ENCODE measurements around the gene TSHZ2.

TSHZ2 gene

DNA sequence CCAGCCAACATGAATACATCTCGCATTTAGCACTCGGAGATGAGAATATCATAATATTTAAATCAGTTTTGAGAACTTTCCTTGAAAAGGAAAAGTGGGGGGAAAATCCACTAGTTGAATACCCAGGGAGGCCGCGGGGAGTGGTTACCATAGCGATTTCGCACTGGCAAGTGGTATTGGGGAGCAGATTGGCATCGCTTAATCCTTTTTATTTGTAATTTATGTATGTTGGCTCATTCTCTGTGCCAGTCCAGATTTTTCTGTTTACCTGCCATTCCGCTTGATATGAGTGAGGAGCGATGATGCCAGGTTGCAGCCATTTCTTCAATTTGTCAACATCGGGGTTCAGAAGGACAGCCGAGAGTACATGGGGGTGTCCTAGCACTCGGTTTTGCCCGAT, 329.7 kb downstream of the TSHZ2 start:
- H3K4me3 ChIP-seq (replicated peaks in 1 of 2; ENCODE audit: low read depth in 2 of 2, low read length in 2 of 2): no peak overlapping the region

DNA sequence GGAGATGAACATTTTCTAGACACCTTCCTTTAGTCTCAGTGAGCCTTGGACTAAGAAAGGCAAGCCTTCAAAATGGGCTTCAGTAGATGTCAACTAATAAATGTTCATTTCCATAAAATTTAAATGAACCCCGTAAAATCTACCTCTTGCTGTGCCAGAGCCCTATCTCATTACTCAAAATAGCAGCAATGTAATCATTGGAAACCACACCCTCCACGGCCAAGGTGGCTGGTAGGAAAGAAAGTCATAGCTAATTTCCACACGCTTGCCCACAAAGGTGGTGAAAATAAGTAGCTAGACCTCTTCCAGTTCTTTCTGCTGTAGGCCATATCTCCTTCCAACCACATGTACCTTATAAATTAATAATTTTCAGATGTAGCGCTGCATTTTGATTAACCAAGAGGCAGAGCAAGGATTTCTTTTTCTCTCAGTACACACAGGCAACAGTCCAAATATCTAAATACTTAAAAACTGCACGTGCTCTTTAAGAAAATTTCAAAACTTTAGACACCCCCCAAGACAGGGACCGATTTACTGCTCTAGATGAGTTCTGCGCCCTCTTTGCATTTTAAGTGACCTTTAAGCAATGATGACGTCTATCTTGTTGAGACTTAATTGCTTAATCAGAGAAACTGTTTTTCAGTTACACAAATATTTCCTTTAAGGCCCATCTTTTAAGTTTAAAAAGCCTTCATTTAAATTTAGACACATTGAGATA, 330.7 kb downstream of the TSHZ2 start:
- DNase-seq (ENCODE audit: low read depth in 2 of 2): no peak
- TF ChIP-seq, protein P1, sequence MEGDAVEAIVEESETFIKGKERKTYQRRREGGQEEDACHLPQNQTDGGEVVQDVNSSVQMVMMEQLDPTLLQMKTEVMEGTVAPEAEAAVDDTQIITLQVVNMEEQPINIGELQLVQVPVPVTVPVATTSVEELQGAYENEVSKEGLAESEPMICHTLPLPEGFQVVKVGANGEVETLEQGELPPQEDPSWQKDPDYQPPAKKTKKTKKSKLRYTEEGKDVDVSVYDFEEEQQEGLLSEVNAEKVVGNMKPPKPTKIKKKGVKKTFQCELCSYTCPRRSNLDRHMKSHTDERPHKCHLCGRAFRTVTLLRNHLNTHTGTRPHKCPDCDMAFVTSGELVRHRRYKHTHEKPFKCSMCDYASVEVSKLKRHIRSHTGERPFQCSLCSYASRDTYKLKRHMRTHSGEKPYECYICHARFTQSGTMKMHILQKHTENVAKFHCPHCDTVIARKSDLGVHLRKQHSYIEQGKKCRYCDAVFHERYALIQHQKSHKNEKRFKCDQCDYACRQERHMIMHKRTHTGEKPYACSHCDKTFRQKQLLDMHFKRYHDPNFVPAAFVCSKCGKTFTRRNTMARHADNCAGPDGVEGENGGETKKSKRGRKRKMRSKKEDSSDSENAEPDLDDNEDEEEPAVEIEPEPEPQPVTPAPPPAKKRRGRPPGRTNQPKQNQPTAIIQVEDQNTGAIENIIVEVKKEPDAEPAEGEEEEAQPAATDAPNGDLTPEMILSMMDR (IDR thresholded peaks at IDR 0.05; ENCODE audit: low read depth, low read length): no peak
- H3K4me3 ChIP-seq (replicated peaks in 1 of 2; ENCODE audit: low read depth in 2 of 2, low read length in 2 of 2): no peak overlapping the region

More for the DNA sequence above, 329.7 kb downstream of the TSHZ2 start:
- DNase-seq (ENCODE audit: low read depth in 2 of 2): no peak
- TF ChIP-seq, protein P1 (IDR thresholded peaks at IDR 0.05; ENCODE audit: low read depth, low read length): no peak

DNA sequence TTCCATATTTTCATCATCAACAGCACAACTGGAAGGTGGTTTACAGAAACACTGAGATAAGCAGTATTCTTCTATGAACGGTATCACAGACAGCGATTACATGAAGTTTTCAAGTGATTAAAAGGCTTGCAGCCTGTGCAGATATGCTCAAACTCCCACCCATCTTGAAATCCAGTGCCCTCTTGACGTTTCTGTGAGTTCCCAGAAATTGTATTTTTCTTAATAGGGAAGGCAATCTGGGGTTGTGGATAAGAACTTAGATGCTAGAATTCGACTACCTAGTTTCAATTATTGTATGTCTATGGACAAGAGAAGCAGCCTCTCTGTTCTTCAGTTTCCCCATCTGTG, 331.2 kb downstream of the TSHZ2 start:
- H3K4me3 ChIP-seq (replicated peaks in 1 of 2; ENCODE audit: low read depth in 2 of 2, low read length in 2 of 2): no peak overlapping the region
- DNase-seq (ENCODE audit: low read depth in 2 of 2): no peak
- TF ChIP-seq, protein P1 (IDR thresholded peaks at IDR 0.05; ENCODE audit: low read depth, low read length): no peak

DNA sequence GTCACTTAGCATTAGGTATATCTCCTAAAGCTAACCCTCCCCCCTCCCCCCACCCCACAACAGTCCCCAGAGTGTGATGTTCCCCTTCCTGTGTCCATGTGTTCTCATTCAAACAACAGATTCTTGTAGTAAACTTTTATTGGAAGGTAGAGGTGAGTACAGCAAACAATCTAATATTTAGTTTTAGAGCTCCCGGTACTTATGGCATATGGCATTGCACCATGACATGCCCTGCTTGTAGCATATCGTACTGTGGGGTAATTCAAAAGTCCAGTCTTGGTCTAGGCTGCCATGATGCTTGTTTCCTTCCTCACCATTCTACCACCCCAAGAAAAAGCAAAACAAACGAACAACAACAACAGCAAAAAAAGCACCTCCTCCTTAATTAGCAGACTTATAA, 332.0 kb downstream of the TSHZ2 start:
- TF ChIP-seq, protein P1 (IDR thresholded peaks at IDR 0.05; ENCODE audit: low read depth, low read length): no peak
- no peak for DNase-seq (ENCODE audit: low read depth in 2 of 2)

DNA sequence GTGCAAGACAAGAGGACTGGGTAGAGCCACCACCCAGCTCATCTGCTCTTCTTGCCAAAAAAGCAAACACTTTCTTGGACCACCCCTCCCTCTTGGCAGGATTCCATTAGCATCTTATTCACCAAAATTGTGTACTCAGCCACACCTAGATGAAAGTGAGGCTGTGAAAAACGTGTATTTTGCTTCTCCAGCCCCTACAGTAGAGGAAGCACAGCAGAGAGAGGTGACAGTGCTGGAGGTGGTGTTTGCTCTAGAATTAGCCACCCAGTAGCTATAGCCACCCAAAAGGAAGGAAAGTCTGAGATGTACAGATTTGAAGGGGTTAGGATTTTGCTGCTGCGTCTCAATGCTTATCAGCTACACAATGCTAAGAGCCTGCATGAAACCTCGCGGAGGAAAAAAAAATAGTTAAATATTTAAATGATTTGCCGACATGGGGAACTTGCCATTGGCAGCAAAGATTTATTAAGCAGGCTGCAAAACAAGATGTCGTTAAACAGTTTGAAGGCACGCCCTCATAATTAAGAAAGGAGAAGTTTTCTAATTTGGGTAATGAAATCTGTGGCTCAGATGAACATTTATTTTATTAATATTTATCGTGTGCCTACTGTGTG, 334.1 kb downstream of the TSHZ2 start:
- no peak for DNase-seq (ENCODE audit: low read depth in 2 of 2)
- H3K4me3 ChIP-seq (replicated peaks in 1 of 2; ENCODE audit: low read depth in 2 of 2, low read length in 2 of 2): no peak overlapping the region
- TF ChIP-seq, protein P1 (IDR thresholded peaks at IDR 0.05; ENCODE audit: low read depth, low read length): no peak

More for the DNA sequence above, 332.0 kb downstream of the TSHZ2 start:
- no peak overlapping the region for H3K4me3 ChIP-seq (replicated peaks in 1 of 2; ENCODE audit: low read depth in 2 of 2, low read length in 2 of 2)

DNA sequence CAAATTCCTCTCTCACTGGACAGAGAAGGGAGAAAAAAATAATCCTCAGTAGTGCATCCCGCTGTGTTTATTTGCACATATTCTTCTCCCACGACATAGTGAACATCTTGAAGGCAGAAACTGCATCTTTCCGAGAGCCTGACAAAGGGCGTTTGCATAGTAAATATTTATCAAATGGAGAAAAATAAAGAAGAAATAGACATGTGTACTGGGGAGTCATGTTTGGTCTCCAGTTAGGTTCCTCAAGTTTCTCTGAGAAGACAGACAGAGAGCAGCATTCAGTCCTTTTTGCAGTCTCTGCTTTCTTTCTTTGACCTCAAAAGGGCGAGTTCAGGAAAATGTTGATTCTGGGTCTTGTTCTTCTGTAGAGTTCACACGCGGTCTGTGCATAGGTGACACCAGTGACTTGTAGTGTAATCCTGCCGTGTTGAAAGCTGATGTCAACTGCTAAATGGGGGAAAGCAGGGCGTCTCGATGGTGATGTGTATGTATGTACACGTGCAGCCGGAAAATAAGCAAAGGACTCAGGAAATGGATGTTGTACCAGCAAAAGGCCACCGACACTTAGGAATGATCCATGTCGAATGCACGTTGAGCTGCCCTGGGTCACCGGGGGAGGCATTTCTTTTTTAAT, 335.9 kb downstream of the TSHZ2 start:
- TF ChIP-seq, protein P1 (IDR thresholded peaks at IDR 0.05; ENCODE audit: low read depth, low read length): no peak
- DNase-seq (ENCODE audit: low read depth in 2 of 2): no peak
- H3K4me3 ChIP-seq (replicated peaks in 1 of 2; ENCODE audit: low read depth in 2 of 2, low read length in 2 of 2): no peak overlapping the region

Measured in cardiac fibroblast (primary cell).